PC-9 (cell line): Measurements from ENCODE around the gene OR1J1.

Experiments used
- EZH2 ChIP-seq: fragments of 200-600 bp; sonication (generic); IDR thresholded peaks from 2 replicates; pipeline ENCODE4 v1.8.0; 2017; ENCODE audit warnings: antibody characterized with exemption, low read depth
- TF ChIP-seq, protein P1 (sequence below): fragments of 200-600 bp; sonication (generic); conservative IDR thresholded peaks from 2 replicates; pipeline ENCODE4 v1.6.1; 2017; ENCODE audit warnings: mixed run types, antibody characterized with exemption, mild to moderate bottlenecking, moderate library complexity

DNA sequence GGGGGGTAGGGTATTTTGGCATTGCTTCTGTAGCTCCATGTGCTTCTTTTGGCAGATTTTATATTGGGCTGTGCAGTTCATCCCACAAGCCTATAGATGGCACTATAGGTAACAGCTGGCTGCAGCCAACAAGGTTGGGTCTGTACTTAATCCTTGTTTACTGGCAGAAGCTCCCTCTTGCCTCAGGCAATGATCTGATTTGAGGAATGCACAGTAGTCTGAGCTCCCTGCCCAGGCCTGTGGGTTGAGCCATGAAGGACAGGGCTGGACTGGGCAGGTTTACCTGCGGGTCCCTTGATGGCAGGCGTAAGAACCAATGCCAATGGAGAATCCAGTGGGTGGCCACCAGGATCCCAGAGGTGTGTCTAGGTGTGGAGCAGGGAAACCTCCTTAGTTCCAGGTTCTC, 21.2 kb upstream of the OR1J1 start:
- TF ChIP-seq, protein P1, sequence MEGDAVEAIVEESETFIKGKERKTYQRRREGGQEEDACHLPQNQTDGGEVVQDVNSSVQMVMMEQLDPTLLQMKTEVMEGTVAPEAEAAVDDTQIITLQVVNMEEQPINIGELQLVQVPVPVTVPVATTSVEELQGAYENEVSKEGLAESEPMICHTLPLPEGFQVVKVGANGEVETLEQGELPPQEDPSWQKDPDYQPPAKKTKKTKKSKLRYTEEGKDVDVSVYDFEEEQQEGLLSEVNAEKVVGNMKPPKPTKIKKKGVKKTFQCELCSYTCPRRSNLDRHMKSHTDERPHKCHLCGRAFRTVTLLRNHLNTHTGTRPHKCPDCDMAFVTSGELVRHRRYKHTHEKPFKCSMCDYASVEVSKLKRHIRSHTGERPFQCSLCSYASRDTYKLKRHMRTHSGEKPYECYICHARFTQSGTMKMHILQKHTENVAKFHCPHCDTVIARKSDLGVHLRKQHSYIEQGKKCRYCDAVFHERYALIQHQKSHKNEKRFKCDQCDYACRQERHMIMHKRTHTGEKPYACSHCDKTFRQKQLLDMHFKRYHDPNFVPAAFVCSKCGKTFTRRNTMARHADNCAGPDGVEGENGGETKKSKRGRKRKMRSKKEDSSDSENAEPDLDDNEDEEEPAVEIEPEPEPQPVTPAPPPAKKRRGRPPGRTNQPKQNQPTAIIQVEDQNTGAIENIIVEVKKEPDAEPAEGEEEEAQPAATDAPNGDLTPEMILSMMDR: peak; percentile 76
- no peak for TF ChIP-seq EZH2
